ENCODE data around the gene MPPE1.

MPPE1 gene

GRCh38 chr18:11885278-11885947, 22.7 kb downstream of the MPPE1 start:
- no peak for FAIRE-seq

GRCh38 chr18:11884396-11885030, 23.6 kb downstream of the MPPE1 start:
- DNase-seq (ENCODE audit: low spot score) (no peak), FAIRE-seq (no peak)

More at GRCh38 chr18:11885278-11885947, 22.7 kb downstream of the MPPE1 start:
- no peak for DNase-seq (ENCODE audit: low spot score)

GRCh38 chr18:11883153-11883552, 25.0 kb downstream of the MPPE1 start:
- no peak for DNase-seq (ENCODE audit: low spot score)

GRCh38 chr18:11882636-11883035, 25.5 kb downstream of the MPPE1 start:
- FAIRE-seq = no peak
- DNase-seq (ENCODE audit: low spot score) = no peak

More at GRCh38 chr18:11883153-11883552, 25.0 kb downstream of the MPPE1 start:
- no peak for FAIRE-seq

DNA sequence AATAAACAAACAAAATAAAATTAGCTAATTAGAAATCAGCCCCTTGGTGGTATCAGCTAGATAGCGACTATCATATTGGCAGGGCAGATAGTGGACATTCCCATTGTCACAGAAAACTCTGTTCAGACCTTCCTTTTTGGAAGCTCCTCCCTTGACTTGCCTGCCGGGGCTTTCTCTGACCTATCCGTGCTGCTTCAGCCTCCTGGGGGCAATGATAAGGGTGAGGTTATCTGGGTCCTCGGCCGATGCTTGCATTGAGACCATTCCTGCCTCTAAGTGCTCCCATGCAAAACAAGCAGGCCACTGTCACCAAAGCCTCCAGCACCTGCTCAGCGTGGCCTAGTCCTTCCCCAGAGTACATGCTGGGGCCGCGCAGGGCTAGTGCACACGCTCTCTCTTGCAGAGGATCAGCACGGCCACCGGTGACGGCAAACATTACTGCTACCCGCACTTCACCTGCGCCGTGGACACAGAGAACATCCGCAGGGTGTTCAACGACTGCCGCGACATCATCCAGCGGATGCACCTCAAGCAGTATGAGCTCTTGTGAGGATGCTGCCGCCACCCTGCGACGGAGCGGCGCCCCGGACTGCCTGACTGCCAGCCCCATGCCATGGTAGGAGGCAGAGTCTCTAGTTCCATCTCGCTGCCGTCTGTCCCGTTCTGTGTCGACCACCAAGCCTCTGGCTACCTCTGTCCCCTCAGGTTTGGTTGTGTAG, 27.4 kb downstream of the MPPE1 start:
- peak; percentile 56 for FAIRE-seq
- DNase-seq (ENCODE audit: low spot score) = no peak

GRCh38 chr18:11877497-11878135, 30.5 kb downstream of the MPPE1 start:
- DNase-seq (ENCODE audit: low spot score) = no peak
- FAIRE-seq = no peak

DNA sequence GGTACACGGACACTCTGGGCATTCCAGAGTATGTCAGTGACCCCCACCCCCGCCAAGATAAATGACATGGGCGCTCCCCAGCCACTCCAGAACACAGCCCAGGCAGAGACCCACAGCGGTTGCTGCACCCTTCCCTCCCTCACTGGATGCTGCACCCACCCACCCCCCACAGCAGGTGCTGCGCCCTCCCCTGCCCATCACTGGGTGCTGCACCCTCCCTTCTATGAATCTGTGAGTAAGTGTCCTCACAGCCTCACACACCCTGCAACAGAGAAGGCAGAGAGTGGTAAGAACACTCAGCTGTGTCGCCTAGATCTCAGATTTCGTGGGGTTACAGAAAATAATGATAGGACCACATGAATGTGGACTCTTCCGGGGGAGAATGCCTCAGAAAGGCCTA, 33.4 kb downstream of the MPPE1 start:
- no peak for FAIRE-seq
- DNase-seq (ENCODE audit: low spot score) = no peak

DNA sequence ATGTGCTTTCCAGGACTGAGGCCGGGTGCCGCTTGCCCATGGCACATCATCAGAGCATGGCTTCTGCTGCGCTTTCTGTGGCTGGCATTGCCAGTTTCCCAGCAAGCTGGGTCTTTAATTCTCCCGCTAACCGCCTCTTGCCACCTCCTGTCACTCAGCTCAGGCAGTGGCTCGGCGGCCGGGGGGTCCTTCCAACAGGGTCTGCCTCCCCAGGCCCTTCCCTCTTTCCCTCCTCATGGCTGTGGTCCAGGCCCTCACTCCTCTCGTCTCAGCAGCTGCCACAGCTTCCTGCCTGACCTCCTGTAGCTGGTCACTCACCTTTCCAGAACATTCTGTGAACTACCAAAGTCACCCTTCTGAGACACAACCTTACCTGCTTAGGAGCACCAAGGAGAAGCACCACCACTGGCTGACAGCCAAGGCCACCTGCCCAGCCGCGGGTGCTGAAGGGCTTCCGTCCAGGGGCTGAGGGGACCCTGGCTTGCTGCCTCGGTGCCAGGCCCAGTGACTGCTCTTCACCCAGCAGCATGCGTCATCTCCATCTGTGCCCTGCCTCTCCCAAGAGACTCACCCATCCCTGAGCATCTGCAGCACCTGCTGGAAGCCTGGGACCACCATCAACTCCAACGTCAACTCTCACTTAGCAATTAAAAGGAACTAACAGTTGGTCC, 34.3 kb downstream of the MPPE1 start:
- no peak for DNase-seq (ENCODE audit: low spot score)
- FAIRE-seq = no peak

DNA sequence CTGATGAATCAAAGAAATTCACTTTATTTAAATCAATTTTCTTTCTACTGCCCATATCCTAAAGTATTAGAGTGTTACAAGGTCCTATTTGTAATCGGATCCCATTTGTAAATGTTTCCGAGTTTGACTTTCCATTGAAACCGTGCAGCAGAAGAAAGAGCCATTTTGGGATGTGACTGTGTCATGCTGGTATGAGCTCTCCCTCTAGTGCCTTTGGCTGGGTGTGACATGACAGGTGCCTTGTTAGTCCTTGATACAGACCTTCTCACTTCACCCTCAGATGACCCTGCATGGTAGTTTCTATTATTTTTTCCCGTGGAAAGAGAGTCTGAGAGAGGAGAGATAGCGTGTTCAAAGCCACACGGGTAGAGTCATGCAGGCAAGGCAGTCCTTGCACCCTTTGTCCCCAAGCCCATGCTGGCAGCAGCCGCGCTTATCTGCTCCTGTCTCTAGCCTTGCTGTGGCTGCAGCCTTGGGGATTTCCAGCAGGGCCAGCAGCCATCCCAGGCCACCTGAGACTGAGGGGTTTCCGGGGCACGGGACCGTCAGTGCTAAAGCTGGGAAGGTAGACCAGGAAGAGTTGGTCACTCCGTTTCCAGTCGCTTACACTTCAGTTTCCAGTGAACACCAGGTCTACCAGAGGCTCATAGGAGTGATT, 35.5 kb downstream of the MPPE1 start:
- DNase-seq (ENCODE audit: low spot score) (no peak), FAIRE-seq (no peak)

DNA sequence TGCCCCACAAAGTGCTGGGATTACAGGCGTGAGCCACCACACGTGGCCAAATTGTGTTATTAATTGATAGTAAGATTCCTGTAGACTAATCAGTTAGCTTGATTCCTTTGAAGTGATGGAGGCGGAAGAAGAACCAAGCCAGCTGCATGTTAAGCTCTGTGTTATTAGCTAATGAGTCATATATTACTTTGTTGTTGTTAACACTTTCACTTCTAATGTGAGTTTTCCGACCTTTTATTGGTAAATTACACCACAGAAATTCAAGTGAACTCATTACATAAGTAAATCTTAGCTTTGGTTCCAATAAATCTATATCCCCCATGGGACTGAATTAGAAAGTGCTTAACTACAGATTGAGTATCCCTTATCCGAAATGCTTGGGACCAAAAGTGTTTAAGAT, 36.6 kb downstream of the MPPE1 start:
- no peak for FAIRE-seq
- DNase-seq (ENCODE audit: low spot score) = no peak

DNA sequence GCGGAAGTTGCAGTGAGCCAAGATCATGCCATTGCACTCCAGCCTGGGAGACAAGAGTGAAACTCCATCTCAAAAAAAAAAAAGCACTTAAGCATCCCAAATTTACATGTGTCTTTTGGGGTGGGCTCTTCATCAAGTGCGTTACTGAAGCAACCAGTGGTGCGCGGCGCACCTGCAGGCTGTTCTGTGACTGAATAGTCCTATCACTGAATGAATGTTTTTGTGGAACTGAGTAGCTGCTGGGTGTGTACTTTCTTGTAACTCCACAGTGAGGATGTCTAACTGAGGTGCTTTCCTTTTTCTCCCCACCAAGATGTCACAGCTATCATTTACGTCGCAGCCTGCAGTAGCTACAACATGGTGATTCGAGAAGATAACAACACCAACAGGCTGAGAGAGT, 39.9 kb downstream of the MPPE1 start:
- DNase-seq (ENCODE audit: low spot score) = no peak
- FAIRE-seq = no peak

GRCh38 chr18:11866764-11867163, 41.4 kb downstream of the MPPE1 start:
- DNase-seq (ENCODE audit: low spot score) (no peak), FAIRE-seq (no peak)

- DNase-seq (ENCODE audit: low spot score) (no peak), FAIRE-seq (no peak)
These were observed 41.8 kb downstream of the MPPE1 start for GRCh38 chr18:11866329-11866728.

DNA sequence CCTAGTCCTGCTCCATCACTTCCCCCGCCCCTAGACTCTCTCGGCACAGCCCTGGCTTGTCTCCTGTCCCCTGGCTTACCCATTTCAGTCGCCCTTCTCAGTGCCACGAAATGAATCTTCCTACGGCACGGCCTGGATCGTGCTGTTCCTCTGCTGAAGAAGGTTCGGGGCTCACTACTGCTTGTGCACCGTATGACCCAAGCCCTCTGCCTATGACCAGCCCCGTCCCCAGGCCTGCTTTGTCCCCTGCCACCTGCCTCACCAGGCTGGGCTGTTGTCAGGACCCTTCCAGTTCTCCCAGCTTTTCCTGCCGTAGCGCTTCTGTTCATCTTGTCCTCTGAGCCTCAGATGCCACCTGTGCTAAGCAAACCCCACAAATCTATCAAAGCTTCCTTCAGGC, 43.0 kb downstream of the MPPE1 start:
- DNase-seq (ENCODE audit: low spot score) (no peak), FAIRE-seq (peak; percentile 66)

- no peak for FAIRE-seq
- DNase-seq (ENCODE audit: low spot score) = no peak
These were observed 43.6 kb downstream of the MPPE1 start for GRCh38 chr18:11864471-11864870.

GRCh38 chr18:11862468-11863137, 45.5 kb downstream of the MPPE1 start:
- FAIRE-seq (no peak), DNase-seq (ENCODE audit: low spot score) (no peak)

- FAIRE-seq = peak; percentile 80
- DNase-seq (ENCODE audit: low spot score) = no peak
These were observed 46.4 kb downstream of the MPPE1 start for GRCh38 chr18:11861583-11862288.

- FAIRE-seq = no peak
- DNase-seq (ENCODE audit: low spot score) = no peak
These were observed 47.3 kb downstream of the MPPE1 start for GRCh38 chr18:11860594-11861450.

DNA sequence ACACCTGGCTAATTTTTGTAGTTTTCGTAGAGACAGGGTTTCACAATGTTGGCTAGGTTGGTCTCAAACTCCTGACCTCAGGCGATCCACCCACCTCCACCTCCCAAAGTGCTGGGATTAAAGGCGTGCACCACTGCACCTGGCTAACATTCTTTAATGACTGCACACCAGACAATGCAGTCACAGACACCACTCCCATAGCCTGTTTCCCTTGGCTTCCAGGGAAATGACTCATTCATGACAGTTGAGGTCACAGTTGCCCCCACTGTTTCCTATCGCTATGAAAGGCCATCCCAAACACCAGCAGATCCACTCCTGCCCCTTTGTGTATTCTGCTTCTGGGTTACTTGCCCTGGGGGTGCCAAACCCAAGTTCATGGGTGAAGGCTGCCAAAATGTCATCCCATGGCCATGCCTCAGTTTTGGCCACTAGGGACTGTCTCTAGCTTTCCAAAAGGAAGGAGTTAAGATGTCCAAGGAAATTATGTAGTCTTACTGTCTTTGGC, 48.2 kb downstream of the MPPE1 start:
- peak; percentile 92 for DNase-seq (ENCODE audit: low spot score)
- FAIRE-seq = peak; percentile 99

All from urothelium cell line (cell line).